Stimulated activated CD8-positive, alpha-beta memory T cell treated with anti-CD3 and anti-CD28 coated beads, Interleukin-4, amount 100 ng/mL, for 4 hours (primary cell): ENCODE measurements around the gene F2RL2.

ENCODE experiments used
- DNase-seq, 2 donors: peaks; one replicate each; pipeline ENCODE4 v3.0.0-alpha.2; 2020; ENCODE audit warnings: low read depth in 2 of 2, low spot score in 1 of 2

The F2RL2 gene

GRCh38 chr5:76622973-76623596 is at the start of gene F2RL2:
TSS of gene F2RL2 (minus strand) at chr5:76623403. CDS start at chr5:76623230, 173 bp downstream.
- DNase-seq = no peak

GRCh38 chr5:76672242-76672641 is 49.0 kb upstream of the F2RL2 start:
- DNase-seq = no peak

- DNase-seq = no peak
Observed at GRCh38 chr5:76670508-76670907, 47.3 kb upstream of the F2RL2 start.

- no peak for DNase-seq
Observed at GRCh38 chr5:76669245-76669644, 46.0 kb upstream of the F2RL2 start.

GRCh38 chr5:76667495-76667894 is 44.3 kb upstream of the F2RL2 start:
- DNase-seq = no peak

GRCh38 chr5:76664079-76664478 is 40.9 kb upstream of the F2RL2 start:
- DNase-seq = no peak

GRCh38 chr5:76663573-76663972 is 40.4 kb upstream of the F2RL2 start:
- DNase-seq = no peak

GRCh38 chr5:76662521-76662920 is 39.3 kb upstream of the F2RL2 start:
- no peak for DNase-seq

GRCh38 chr5:76660360-76660759 is 37.2 kb upstream of the F2RL2 start:
- no peak for DNase-seq

GRCh38 chr5:76657683-76658311 is 34.6 kb upstream of the F2RL2 start:
- no peak for DNase-seq

- DNase-seq = no peak
Observed at GRCh38 chr5:76657091-76657490, 33.9 kb upstream of the F2RL2 start.

- DNase-seq = no peak
Observed at GRCh38 chr5:76652809-76653414, 29.7 kb upstream of the F2RL2 start.

GRCh38 chr5:76649140-76649539 is 25.9 kb upstream of the F2RL2 start:
- no peak for DNase-seq

GRCh38 chr5:76643371-76643770 is 20.2 kb upstream of the F2RL2 start:
- no peak for DNase-seq

- no peak for DNase-seq
Observed at GRCh38 chr5:76642390-76643040, 19.3 kb upstream of the F2RL2 start.

- peak; percentile 12 to 37 for DNase-seq
Observed at GRCh38 chr5:76641514-76642120, 18.4 kb upstream of the F2RL2 start.

- no peak for DNase-seq
Observed at GRCh38 chr5:76638479-76638878, 15.3 kb upstream of the F2RL2 start.

GRCh38 chr5:76637490-76637889 is 14.3 kb upstream of the F2RL2 start:
- DNase-seq = no peak

GRCh38 chr5:76634661-76635060 is 11.5 kb upstream of the F2RL2 start:
- DNase-seq = no peak

- DNase-seq = no peak
Observed at GRCh38 chr5:76626738-76627137, 3.5 kb upstream of the F2RL2 start.

- DNase-seq = no peak
Observed at GRCh38 chr5:76625087-76625815, 2.0 kb upstream of the F2RL2 start.
